Cardiac fibroblast (primary cell): Measurements from ENCODE around the gene TBC1D14.

Experiments
- DNase-seq, 2 donors: peaks; one replicate each; pipeline versions ENCODE4 v3.0.0 to v3.0.0-alpha.2; 2010; ENCODE audit warnings: low read depth in 2 of 2
- H3K4me3 ChIP-seq, 2 donors: replicated peaks in 1 of 2; 1 replicate in 1 of 2; 2 replicates in 1 of 2; pipeline ENCODE4 v1.5.1; 2011; ENCODE audit warnings: low read depth in 2 of 2, low read length in 2 of 2, mild to moderate bottlenecking in 2 of 2, moderate library complexity in 1 of 2
- CTCF ChIP-seq: IDR thresholded peaks from one replicate; pipeline ENCODE4 v1.5.1; 2011; ENCODE audit warnings: low read depth, mild to moderate bottlenecking, low read length, inconsistent platforms

TBC1D14 gene

GRCh38 chr4:6885953-6886557 lies 23.6 kb upstream of the TBC1D14 start:
- DNase-seq: peak; percentile 60 to 65

GRCh38 chr4:6886886-6887285 lies 22.7 kb upstream of the TBC1D14 start:
- no peak overlapping the region for H3K4me3 ChIP-seq
- TF ChIP-seq CTCF: no peak
- DNase-seq: no peak

More at GRCh38 chr4:6885953-6886557, 23.6 kb upstream of the TBC1D14 start:
- no peak overlapping the region for H3K4me3 ChIP-seq
- peak; percentile 22 for TF ChIP-seq CTCF

GRCh38 chr4:6887591-6888371 lies 21.8 kb upstream of the TBC1D14 start:
- DNase-seq: peak in 1 of 2 donors; percentile 59
- TF ChIP-seq CTCF: no peak
- H3K4me3 ChIP-seq: no peak overlapping the region

- TF ChIP-seq CTCF: no peak
- no peak for DNase-seq
- H3K4me3 ChIP-seq: no peak overlapping the region
These were observed 21.0 kb upstream of the TBC1D14 start for GRCh38 chr4:6888506-6889071.

GRCh38 chr4:6889101-6889735 lies 20.4 kb upstream of the TBC1D14 start:
- no peak for TF ChIP-seq CTCF
- DNase-seq: no peak
- H3K4me3 ChIP-seq: no peak overlapping the region

GRCh38 chr4:6889736-6890324 lies 19.8 kb upstream of the TBC1D14 start:
- no peak for TF ChIP-seq CTCF

More at GRCh38 chr4:6889736-6890324, 19.8 kb upstream of the TBC1D14 start:
- no peak overlapping the region for H3K4me3 ChIP-seq
- DNase-seq: no peak
